Measurements from ENCODE around the gene COPB2.

DNA sequence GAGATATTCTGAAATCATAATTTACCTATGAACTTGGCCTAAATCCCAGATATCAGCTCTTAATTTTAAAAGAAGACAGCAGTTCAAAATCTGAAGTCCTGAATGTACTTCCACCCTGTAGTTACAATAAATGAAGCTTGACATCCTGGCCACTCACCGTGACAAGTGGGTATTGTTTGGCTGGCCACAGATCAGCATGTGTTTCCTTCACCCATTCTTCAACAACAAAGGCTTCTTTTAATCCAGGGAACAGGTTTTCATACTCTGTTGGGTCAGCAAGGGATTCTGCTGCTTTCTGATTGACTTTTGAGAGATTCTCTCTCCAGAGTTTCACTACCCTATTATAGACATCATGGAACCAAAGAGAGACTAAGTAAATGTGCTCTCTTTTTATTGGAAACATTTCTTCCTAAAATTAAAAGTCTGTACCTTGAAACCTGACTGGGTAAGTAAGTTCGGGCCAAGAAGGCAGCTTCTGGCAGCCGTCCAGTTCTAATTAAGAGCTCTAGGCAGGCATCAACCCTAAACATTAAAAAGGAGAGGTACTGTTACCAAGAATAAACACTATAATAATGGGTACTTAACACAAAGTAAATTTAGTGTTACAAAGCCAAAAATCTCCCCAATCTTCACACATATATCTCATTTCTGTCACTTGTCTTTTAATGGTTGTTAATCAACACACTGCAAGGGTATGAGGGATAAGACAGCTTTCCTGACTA is 30.4 kb downstream of the COPB2 start:
- TF ChIP-seq, protein P1, sequence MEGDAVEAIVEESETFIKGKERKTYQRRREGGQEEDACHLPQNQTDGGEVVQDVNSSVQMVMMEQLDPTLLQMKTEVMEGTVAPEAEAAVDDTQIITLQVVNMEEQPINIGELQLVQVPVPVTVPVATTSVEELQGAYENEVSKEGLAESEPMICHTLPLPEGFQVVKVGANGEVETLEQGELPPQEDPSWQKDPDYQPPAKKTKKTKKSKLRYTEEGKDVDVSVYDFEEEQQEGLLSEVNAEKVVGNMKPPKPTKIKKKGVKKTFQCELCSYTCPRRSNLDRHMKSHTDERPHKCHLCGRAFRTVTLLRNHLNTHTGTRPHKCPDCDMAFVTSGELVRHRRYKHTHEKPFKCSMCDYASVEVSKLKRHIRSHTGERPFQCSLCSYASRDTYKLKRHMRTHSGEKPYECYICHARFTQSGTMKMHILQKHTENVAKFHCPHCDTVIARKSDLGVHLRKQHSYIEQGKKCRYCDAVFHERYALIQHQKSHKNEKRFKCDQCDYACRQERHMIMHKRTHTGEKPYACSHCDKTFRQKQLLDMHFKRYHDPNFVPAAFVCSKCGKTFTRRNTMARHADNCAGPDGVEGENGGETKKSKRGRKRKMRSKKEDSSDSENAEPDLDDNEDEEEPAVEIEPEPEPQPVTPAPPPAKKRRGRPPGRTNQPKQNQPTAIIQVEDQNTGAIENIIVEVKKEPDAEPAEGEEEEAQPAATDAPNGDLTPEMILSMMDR (IDR thresholded peaks at IDR 0.05): no peak
- no peak for TF ChIP-seq POLR2A (IDR thresholded peaks at IDR 0.05)
